Glutamatergic neuron (in vitro differentiated cells): ENCODE results near the gene EN2. TPM values are rescaled to one million over a fixed set of nuclear protein-coding genes. Genes with fewer than 3 reads are reported as not detected.

ENCODE experiments used
- DNase-seq: peaks from one replicate; pipeline ENCODE4 v3.0.0; 2022
- H3K27ac Mint-ChIP-seq: one replicate; pipeline ENCODE4 v1.8.0; 2020; ENCODE audit warnings: mild to moderate bottlenecking, mixed read lengths, inconsistent platforms; ENCODE audit not compliant: unreplicated experiment
- H3K27me3 Mint-ChIP-seq: one replicate; pipeline ENCODE4 v1.8.0; 2020; ENCODE audit warnings: mild to moderate bottlenecking, moderate library complexity, mixed read lengths, inconsistent platforms; ENCODE audit not compliant: unreplicated experiment
- H3K36me3 Mint-ChIP-seq: one replicate; pipeline ENCODE4 v1.8.0; 2020; ENCODE audit warnings: mild to moderate bottlenecking, mixed read lengths, inconsistent platforms; ENCODE audit not compliant: unreplicated experiment
- H3K4me1 Mint-ChIP-seq: one replicate; pipeline ENCODE4 v1.8.0; 2020; ENCODE audit warnings: mild to moderate bottlenecking, low read depth, mixed read lengths, inconsistent platforms; ENCODE audit not compliant: unreplicated experiment
- H3K4me3 Mint-ChIP-seq: one replicate; pipeline ENCODE4 v1.8.0; 2020; ENCODE audit warnings: mild to moderate bottlenecking, mixed read lengths, inconsistent platforms; ENCODE audit not compliant: unreplicated experiment
- H3K9me3 Mint-ChIP-seq: one replicate; pipeline ENCODE4 v1.8.0; 2020; ENCODE audit warnings: mild to moderate bottlenecking, moderate library complexity, mixed read lengths, inconsistent platforms; ENCODE audit not compliant: unreplicated experiment
- CTCF ChIP-seq: fragments of 200-600 bp; sonication (generic); IDR thresholded peaks from one replicate; pipeline ENCODE4 v1.5.0; 2021; ENCODE audit not compliant: partially characterized antibody, unreplicated experiment
- total RNA-seq: library from RNA; stranded (reverse); fragmentation: NEBNext Ultra II Directional; extraction: Animal tissue kit (Norgen Biotek cat#: 25700); gene quantifications from one replicate; pipeline ENCODE4 v1.2.1, GENCODE V29; 2021; ENCODE audit not compliant: unreplicated experiment

The EN2 gene
- total RNA-seq, 1 donor from 2014 or later: 0.20 TPM

GRCh38 chr7:155450970-155451801, 6.7 kb upstream of the EN2 start:
- peaks cover 50% of the 10 kb centered on the region for H3K27me3 Mint-ChIP-seq

GRCh38 chr7:155451840-155452239, 6.1 kb upstream of the EN2 start:
- no peak for DNase-seq
- H3K9me3 Mint-ChIP-seq: peaks cover 17% of the 10 kb centered on the region
- H3K4me1 Mint-ChIP-seq: no peaks in the 10 kb centered on the region
- TF ChIP-seq CTCF: no peak
- H3K27ac Mint-ChIP-seq: no peak overlapping the region
- no peak overlapping the region for H3K4me3 Mint-ChIP-seq
- peaks cover 53% of the 10 kb centered on the region for H3K27me3 Mint-ChIP-seq
- no peaks in the 10 kb centered on the region for H3K36me3 Mint-ChIP-seq

More at GRCh38 chr7:155450970-155451801, 6.7 kb upstream of the EN2 start:
- H3K4me3 Mint-ChIP-seq: peak overlapping the region; percentile 34
- H3K9me3 Mint-ChIP-seq: peaks cover 15% of the 10 kb centered on the region
- H3K27ac Mint-ChIP-seq: no peak overlapping the region
- no peaks in the 10 kb centered on the region for H3K36me3 Mint-ChIP-seq
- no peak for DNase-seq
- H3K4me1 Mint-ChIP-seq: no peaks in the 10 kb centered on the region
- TF ChIP-seq CTCF: no peak

GRCh38 chr7:155452505-155453295, 5.2 kb upstream of the EN2 start:
- Mint-ChIP-seq H3K36me3 (no peaks in the 10 kb centered on the region), H3K4me3 (no peak overlapping the region), H3K9me3 (peaks cover 12% of the 10 kb centered on the region), H3K27ac (no peak overlapping the region), H3K27me3 (peaks cover 52% of the 10 kb centered on the region), H3K4me1 (no peaks in the 10 kb centered on the region)
- no peak for TF ChIP-seq CTCF
- DNase-seq: no peak

GRCh38 chr7:155453296-155454182, 4.4 kb upstream of the EN2 start:
- DNase-seq: peak; percentile 28
- Mint-ChIP-seq H3K27me3 (peaks cover 45% of the 10 kb centered on the region), H3K4me3 (no peak overlapping the region), H3K4me1 (no peaks in the 10 kb centered on the region), H3K36me3 (no peaks in the 10 kb centered on the region), H3K27ac (no peak overlapping the region), H3K9me3 (peaks cover 10% of the 10 kb centered on the region)
- no peak for TF ChIP-seq CTCF
